OCI-LY7 (cell line): Measurements from ENCODE around the gene DAPK1. TPM values are rescaled to one million over a fixed set of nuclear protein-coding genes. Genes with fewer than 3 reads are reported as not detected.

Experiments used
- BruUV-seq: library from RNA; stranded (reverse); fragments of 400-500 nt; replicated peaks from 2 replicates; lab custom pipeline; 2021; lab: Mats Ljungman, UMichigan
- CTCF ChIA-PET: fragments of 300-600 bp; sonication (Branson Sonifier 250); formaldehyde crosslinking; loops from one replicate; lab custom pipeline; 2022; ENCODE audit warnings: antibody characterized with exemption; ENCODE audit not compliant: unreplicated experiment; lab: Charles Lee
- POLR2A ChIA-PET: fragments of 300-600 bp; sonication (Branson Sonifier 250); formaldehyde crosslinking; loops from one replicate; lab custom pipeline; 2022; ENCODE audit warnings: antibody characterized with exemption; lab: Charles Lee
- DNase-seq: peaks from one replicate; pipeline ENCODE4 v3.0.0-alpha.2; 2015; ENCODE audit warnings: low spot score
- H2AFZ ChIP-seq: fragments of 200-600 bp; sonication (generic), shearing (Covaris generic); 2 replicates; pipeline ENCODE4 v1.6.1; 2014; ENCODE audit warnings: mild to moderate bottlenecking, antibody characterized with exemption, low read length, moderate library complexity
- H3K27ac ChIP-seq: fragments of 200-600 bp; sonication (generic); 2 replicates; pipeline ENCODE4 v1.5.1; 2014; ENCODE audit warnings: mixed run types, low read depth, mild to moderate bottlenecking, moderate library complexity, low read length, inconsistent platforms; ENCODE audit not compliant: poor library complexity, severe bottlenecking
- H3K36me3 ChIP-seq: fragments of 200-600 bp; sonication (generic); 2 replicates; pipeline ENCODE4 v1.6.1; 2014; ENCODE audit warnings: mild to moderate bottlenecking, antibody characterized with exemption, low read length, moderate library complexity, mixed read lengths; ENCODE audit not compliant: insufficient read depth
- H3K4me1 ChIP-seq: fragments of 200-600 bp; sonication (generic); 2 replicates; pipeline ENCODE4 v1.5.1; 2014; ENCODE audit warnings: mild to moderate bottlenecking, low read length; ENCODE audit not compliant: insufficient read depth, poor library complexity, severe bottlenecking
- H3K4me2 ChIP-seq: fragments of 200-600 bp; sonication (generic); 2 replicates; pipeline ENCODE4 v1.6.1; 2014; ENCODE audit warnings: mild to moderate bottlenecking, low read length
- H3K4me3 ChIP-seq: fragments of 200-600 bp; sonication (generic); 2 replicates; pipeline ENCODE4 v1.5.1; 2014; ENCODE audit warnings: mild to moderate bottlenecking, low read depth, low read length; ENCODE audit not compliant: poor library complexity, severe bottlenecking
- H3K79me2 ChIP-seq: fragments of 200-600 bp; sonication (generic); 2 replicates; pipeline ENCODE4 v1.6.1; 2016; ENCODE audit warnings: low read depth, mild to moderate bottlenecking, low read length, moderate library complexity, mixed read lengths; ENCODE audit not compliant: insufficient read depth
- H3K9me2 ChIP-seq: fragments of 200-600 bp; sonication (generic); 2 replicates; pipeline ENCODE4 v1.6.1; 2016; ENCODE audit warnings: mild to moderate bottlenecking, low read length, mixed read lengths; ENCODE audit not compliant: insufficient read depth
- H3K9me3 ChIP-seq: fragments of 200-600 bp; sonication (generic); 2 replicates; pipeline ENCODE4 v1.6.1; 2014; ENCODE audit warnings: mild to moderate bottlenecking, mixed run types, low read length, mixed read lengths
- H4K20me1 ChIP-seq: fragments of 200-600 bp; sonication (generic); 2 replicates; pipeline ENCODE4 v1.6.1; 2014; ENCODE audit warnings: mild to moderate bottlenecking, antibody characterized with exemption, low read length, moderate library complexity, mixed read lengths; ENCODE audit not compliant: insufficient read depth
- CTCF ChIP-seq: fragments of 200-600 bp; sonication (generic); conservative IDR thresholded peaks from 2 replicates; pipeline ENCODE4 v1.5.1; 2014; ENCODE audit warnings: mild to moderate bottlenecking, antibody characterized with exemption, low read length, moderate library complexity, mixed read lengths
- EZH2phosphoT487 ChIP-seq: fragments of 200-600 bp; sonication (generic); IDR thresholded peaks from 2 replicates; pipeline ENCODE4 v1.6.1; 2018; ENCODE audit warnings: low read depth, borderline replicate concordance, mild to moderate bottlenecking, mixed run types, antibody characterized with exemption, low read length, moderate library complexity, mixed read lengths
- intact Hi-C: fragments of 100-400 bp; cut with micrococcal nuclease; formaldehyde crosslinking; loops from one replicate; pipeline ENCODE4 v1.10.0; 2022; ENCODE audit not compliant: unreplicated experiment
- total RNA-seq, 2 experiments: library from RNA; depleted of rRNA in 1 of 2; stranded (reverse); fragments of >200 nt in 1 of 2; shearing (Covaris generic) in 1 of 2; gene quantifications; 2 replicates each; pipeline ENCODE4 v1.2.3, GENCODE V29; 2014 to 2022

The DAPK1 gene
- total RNA-seq, 2 experiments from 2014 or later: 0.25 to 3.5 TPM

GRCh38 chr9:87678650-87679355, 181.1 kb downstream of the DAPK1 start:
- Histone ChIP-seq H3K27ac (no peak overlapping the region), H3K9me3 (no peaks in the 10 kb centered on the region), H3K4me1 (no peaks in the 10 kb centered on the region), H2AFZ (no peak overlapping the region), H4K20me1 (no peaks in the 10 kb centered on the region), H3K79me2 (no peaks in the 10 kb centered on the region), H3K9me2 (no peaks in the 10 kb centered on the region), H3K4me2 (no peak overlapping the region), H3K4me3 (no peak overlapping the region), H3K36me3 (no peaks in the 10 kb centered on the region)
- DNase-seq: peak; percentile 51
- peak; percentile 85 for TF ChIP-seq CTCF
- no peak for TF ChIP-seq EZH2phosphoT487
- ChIA-PET POLR2A (interaction anchor here (0.6 kb wide), 1 partner anchor 32 kb away, joined by 4 read pairs; no protein-coding TSS in a partner anchor), CTCF (no interaction called here)
- no TSS peak for BruUV-seq
- intact Hi-C loops: no loop called here

GRCh38 chr9:87681271-87682061, 183.8 kb downstream of the DAPK1 start:
- no peak overlapping the region for H3K4me3 ChIP-seq
- H3K9me2 ChIP-seq: no peaks in the 10 kb centered on the region
- CTCF ChIA-PET: no interaction called here
- no peak overlapping the region for H3K4me2 ChIP-seq
- no peak for TF ChIP-seq EZH2phosphoT487
- TF ChIP-seq CTCF: no peak
- no peaks in the 10 kb centered on the region for H3K36me3 ChIP-seq
- no peaks in the 10 kb centered on the region for H3K79me2 ChIP-seq
- intact Hi-C loops: no loop called here
- POLR2A ChIA-PET: interaction anchor here (0.5 kb wide), 1 partner anchor 371 kb away, joined by 3 read pairs; no protein-coding TSS in a partner anchor
- no peak overlapping the region for H3K27ac ChIP-seq
- no peaks in the 10 kb centered on the region for H3K4me1 ChIP-seq
- no peak overlapping the region for H2AFZ ChIP-seq
- DNase-seq: no peak
- BruUV-seq: no TSS peak
- H3K9me3 ChIP-seq: no peaks in the 10 kb centered on the region
- H4K20me1 ChIP-seq: no peaks in the 10 kb centered on the region
